ENCODE results near the gene PNPLA7.

The PNPLA7 gene

GRCh38 chr9:137502008-137502911 is 47.9 kb downstream of the PNPLA7 start:
- no peak overlapping the region for H2AFZ ChIP-seq (ENCODE audit: low read depth, low read length)
- ATAC-seq (ENCODE audit: insufficient read depth, low read depth) = no peak

GRCh38 chr9:137501457-137501856 is 48.7 kb downstream of the PNPLA7 start:
- no peak for TF ChIP-seq EZH2 (IDR thresholded peaks at IDR 0.05; ENCODE audit: borderline replicate concordance, low read depth, low read length, severe bottlenecking)
- Histone ChIP-seq H3K36me3 (ENCODE audit: insufficient read depth, low read length) (no peaks in the 10 kb centered on the region), H3K27ac (ENCODE audit: low read length) (no peak overlapping the region), H3K27me3 (ENCODE audit: insufficient read depth, low read length, poor library complexity) (no peaks in the 10 kb centered on the region), H3K9ac (ENCODE audit: low read depth, low read length) (no peak overlapping the region), H2AFZ (ENCODE audit: low read depth, low read length) (no peak overlapping the region), H3K4me2 (ENCODE audit: insufficient read depth, low read length) (no peak overlapping the region), H3K9me3 (ENCODE audit: insufficient read depth, low read length, severe bottlenecking) (no peaks in the 10 kb centered on the region), H3K4me1 (ENCODE audit: insufficient read depth, low read length) (no peaks in the 10 kb centered on the region), H3K4me3 (ENCODE audit: low read depth in 1 of 2, low read length in 2 of 2) (no peak overlapping the region), H3K79me2 (ENCODE audit: insufficient read depth, low read length) (no peaks in the 10 kb centered on the region), H4K20me1 (ENCODE audit: insufficient read depth, low read length) (peaks cover 13% of the 10 kb centered on the region; the same call in 1 of the 2 replicates)
- no peak for DNase-seq
- no peak for ATAC-seq (ENCODE audit: insufficient read depth, low read depth)

More at GRCh38 chr9:137502008-137502911, 47.9 kb downstream of the PNPLA7 start:
- Histone ChIP-seq H3K36me3 (ENCODE audit: insufficient read depth, low read length) (no peaks in the 10 kb centered on the region), H3K4me1 (ENCODE audit: insufficient read depth, low read length) (no peaks in the 10 kb centered on the region), H3K27me3 (ENCODE audit: insufficient read depth, low read length, poor library complexity) (no peaks in the 10 kb centered on the region), H3K9me3 (ENCODE audit: insufficient read depth, low read length, severe bottlenecking) (no peaks in the 10 kb centered on the region), H3K4me3 (ENCODE audit: low read depth in 1 of 2, low read length in 2 of 2) (no peak overlapping the region), H4K20me1 (ENCODE audit: insufficient read depth, low read length) (peaks cover 13% of the 10 kb centered on the region; the same call in 1 of the 2 replicates), H3K4me2 (ENCODE audit: insufficient read depth, low read length) (no peak overlapping the region), H3K27ac (ENCODE audit: low read length) (no peak overlapping the region), H3K79me2 (ENCODE audit: insufficient read depth, low read length) (no peaks in the 10 kb centered on the region), H3K9ac (ENCODE audit: low read depth, low read length) (no peak overlapping the region)
- TF ChIP-seq EZH2 (IDR thresholded peaks at IDR 0.05; ENCODE audit: borderline replicate concordance, low read depth, low read length, severe bottlenecking) (no peak), CTCF (IDR thresholded peaks at IDR 0.05; ENCODE audit: borderline replicate concordance, extremely low read depth, low read length, poor library complexity, severe bottlenecking) (no peak)
- no peak for DNase-seq

- no peaks in the 10 kb centered on the region for H3K27me3 ChIP-seq (ENCODE audit: insufficient read depth, low read length, poor library complexity)
- H3K36me3 ChIP-seq (ENCODE audit: insufficient read depth, low read length) = no peaks in the 10 kb centered on the region
- H3K4me3 ChIP-seq (ENCODE audit: low read depth in 1 of 2, low read length in 2 of 2) = no peak overlapping the region
- H2AFZ ChIP-seq (ENCODE audit: low read depth, low read length) = no peak overlapping the region
- H3K4me2 ChIP-seq (ENCODE audit: insufficient read depth, low read length) = no peak overlapping the region
- no peak overlapping the region for H3K9ac ChIP-seq (ENCODE audit: low read depth, low read length)
- H3K9me3 ChIP-seq (ENCODE audit: insufficient read depth, low read length, severe bottlenecking) = no peaks in the 10 kb centered on the region
- H3K27ac ChIP-seq (ENCODE audit: low read length) = no peak overlapping the region
- DNase-seq (no peak), ATAC-seq (ENCODE audit: insufficient read depth, low read depth) (no peak)
- no peaks in the 10 kb centered on the region for H3K79me2 ChIP-seq (ENCODE audit: insufficient read depth, low read length)
- peaks cover 13% of the 10 kb centered on the region; the same call in 1 of the 2 replicates for H4K20me1 ChIP-seq (ENCODE audit: insufficient read depth, low read length)
- no peaks in the 10 kb centered on the region for H3K4me1 ChIP-seq (ENCODE audit: insufficient read depth, low read length)
- TF ChIP-seq CTCF (IDR thresholded peaks at IDR 0.05; ENCODE audit: borderline replicate concordance, extremely low read depth, low read length, poor library complexity, severe bottlenecking) (no peak), EZH2 (IDR thresholded peaks at IDR 0.05; ENCODE audit: borderline replicate concordance, low read depth, low read length, severe bottlenecking) (no peak)
These were observed 49.4 kb downstream of the PNPLA7 start for GRCh38 chr9:137500666-137501397.
